GM20431 (cell line): ENCODE results near the gene PRPSAP1.

Source experiments
- in situ Hi-C: fragments of 300-500 bp; cut with MseI, MboI; formaldehyde crosslinking; loops from one replicate; pipeline ENCODE4 v1.15.0; 2020; ENCODE audit warnings: low sequenced_read_pairs; ENCODE audit not compliant: unreplicated experiment

Gene PRPSAP1

GRCh38 chr17:76333673-76334505 is 19.8 kb downstream of the PRPSAP1 start:
- in situ Hi-C loops = no loop called here

GRCh38 chr17:76331083-76331482 is 22.6 kb downstream of the PRPSAP1 start:
- in situ Hi-C loops = no loop called here

DNA sequence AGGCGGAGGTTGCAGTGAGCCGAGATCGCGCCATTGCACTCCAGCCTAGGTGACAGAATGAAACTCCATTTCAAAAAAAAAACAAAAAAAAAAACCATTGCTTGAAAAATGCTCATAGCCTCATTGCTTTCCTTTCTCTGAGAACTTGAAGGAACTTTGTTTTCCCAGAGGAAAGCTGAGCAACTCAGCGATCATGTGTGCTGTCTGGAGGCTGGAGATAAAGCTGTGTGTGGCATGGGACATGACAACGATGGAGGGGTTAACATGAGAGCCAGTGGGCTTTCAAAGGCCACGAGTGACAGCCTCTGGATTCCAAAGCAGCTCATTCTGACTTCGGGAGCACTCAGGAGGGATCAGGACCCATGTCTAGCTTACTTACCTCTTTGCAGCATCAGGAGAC is 24.1 kb downstream of the PRPSAP1 start:
- in situ Hi-C loops = no loop called here

GRCh38 chr17:76327696-76328095 is 26.0 kb downstream of the PRPSAP1 start:
- in situ Hi-C loops = no loop called here

DNA sequence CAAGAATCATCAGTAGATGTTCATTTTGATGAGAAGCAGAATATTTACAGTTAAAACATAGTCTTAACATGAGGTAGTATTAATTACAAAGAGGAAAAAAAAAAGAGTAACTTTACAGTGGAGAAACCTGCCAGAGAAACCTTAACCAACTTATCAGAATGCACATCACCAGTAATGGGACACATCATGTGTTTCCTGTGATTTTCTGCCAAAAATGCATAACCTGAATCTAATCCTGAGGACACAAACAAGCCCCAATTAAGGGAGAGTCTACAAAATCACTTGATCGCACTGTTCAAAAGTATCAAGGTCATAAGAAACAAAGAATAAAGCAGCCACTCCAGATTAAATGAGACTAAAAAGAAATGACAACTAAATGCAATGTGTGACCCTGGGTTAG is 27.4 kb downstream of the PRPSAP1 start:
- in situ Hi-C loops = no loop called here

DNA sequence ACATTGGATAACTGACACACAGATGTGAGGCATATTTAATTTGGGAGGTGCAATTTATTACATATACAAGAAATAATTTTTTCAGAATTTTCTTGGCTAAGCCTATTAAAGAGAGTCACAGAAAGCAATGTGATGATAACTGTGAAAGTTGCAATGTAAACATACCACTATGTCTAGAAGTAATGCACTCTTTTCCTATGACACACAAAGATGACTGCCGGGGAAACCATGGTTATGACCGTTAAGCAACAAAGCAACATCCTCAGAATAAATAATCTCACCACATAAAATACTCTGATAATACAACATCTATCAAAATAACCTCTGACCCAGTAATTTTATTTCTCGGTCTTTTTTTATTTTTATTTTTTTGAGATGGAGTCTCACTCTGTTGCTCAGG is 35.1 kb downstream of the PRPSAP1 start:
- in situ Hi-C loops = no loop called here

GRCh38 chr17:76317535-76317934 is 36.2 kb downstream of the PRPSAP1 start:
- in situ Hi-C loops = no loop called here

DNA sequence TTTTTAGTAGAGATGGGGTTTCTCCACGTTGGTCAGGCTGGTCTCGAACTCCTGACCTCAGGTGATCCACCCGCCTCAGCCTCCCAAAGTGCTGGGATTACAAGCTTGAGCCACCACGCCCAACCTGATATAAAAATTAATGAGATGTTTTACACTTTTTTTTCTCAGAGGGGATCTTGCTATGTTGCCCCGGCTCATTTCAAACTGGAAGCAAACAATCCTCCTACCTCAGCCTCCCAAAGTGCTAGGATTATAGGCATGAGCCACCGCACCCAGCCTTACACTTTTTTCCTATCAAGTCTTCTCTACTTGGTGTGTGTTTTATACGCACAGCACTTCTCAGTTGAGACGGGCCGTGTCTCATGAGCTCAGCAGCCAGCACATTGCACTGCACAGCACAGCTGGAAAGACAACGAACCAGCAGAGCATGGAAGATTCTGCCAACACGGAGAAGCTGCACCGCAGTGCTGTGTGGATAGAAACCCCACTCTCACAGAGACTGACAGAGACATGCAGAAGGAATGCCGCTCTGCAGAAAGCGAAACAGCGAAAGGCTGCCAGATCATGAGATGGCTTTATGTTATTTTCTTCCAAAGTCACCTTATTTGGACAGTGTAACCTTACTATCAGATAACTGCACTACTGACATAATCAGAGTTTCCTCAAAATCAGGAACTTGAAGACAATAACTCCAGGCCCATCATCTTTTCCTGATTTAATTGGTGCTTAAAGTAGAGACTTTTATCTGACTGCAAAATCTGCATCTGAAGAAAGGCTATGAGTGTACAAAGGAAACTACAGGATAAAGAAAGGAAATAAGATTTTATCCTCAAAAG is 39.1 kb downstream of the PRPSAP1 start:
- in situ Hi-C loops = no loop called here

DNA sequence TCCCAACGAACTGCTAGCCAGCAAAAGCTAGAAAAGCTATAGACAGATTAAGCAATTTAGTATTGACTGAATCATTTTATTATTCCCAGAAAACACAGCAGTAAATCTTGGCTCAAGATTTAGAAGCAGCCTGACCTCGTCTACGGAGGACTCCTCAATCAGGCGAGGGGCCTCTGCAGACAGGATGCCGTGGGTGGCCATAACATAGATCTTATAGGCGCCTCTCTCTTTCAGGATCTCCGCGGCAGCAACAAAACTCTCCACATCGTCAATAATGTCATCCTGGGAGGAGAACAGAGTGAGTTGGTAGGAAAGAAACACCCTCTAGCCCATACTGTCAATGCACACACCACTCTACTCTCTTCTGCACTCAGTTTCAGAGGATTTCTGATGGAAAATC is 41.0 kb downstream of the PRPSAP1 start:
- in situ Hi-C loops = no loop called here

DNA sequence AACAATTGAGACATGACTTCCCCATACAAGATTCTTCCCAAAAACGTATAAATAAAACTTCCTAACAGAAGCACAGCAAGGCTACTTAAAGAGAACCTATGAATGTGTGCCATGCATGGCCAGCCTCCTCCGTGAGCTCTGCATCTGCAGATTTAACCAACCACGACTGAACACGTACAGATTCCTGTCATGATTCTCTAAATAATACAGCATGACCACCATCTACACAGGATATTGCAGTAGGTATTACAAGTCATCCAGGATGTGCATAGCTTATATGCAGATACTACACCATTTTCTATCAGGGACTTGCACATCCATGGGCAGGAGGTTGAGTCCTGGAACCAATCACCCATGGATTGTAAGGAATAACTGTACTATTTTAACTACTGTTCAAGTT is 44.3 kb downstream of the PRPSAP1 start:
- in situ Hi-C loops = loop anchor here (5.0 kb wide), 1 partner anchor 88 kb away; no protein-coding TSS in a partner anchor

GRCh38 chr17:76307966-76308338 is 45.8 kb downstream of the PRPSAP1 start, which contains the start of gene QRICH2:
TSS of gene QRICH2 (minus strand) at chr17:76308276. CDS start at chr17:76307998, 278 bp downstream.
- in situ Hi-C loops = loop anchor here (5.0 kb wide), 1 partner anchor 89 kb away; no protein-coding TSS in a partner anchor

DNA sequence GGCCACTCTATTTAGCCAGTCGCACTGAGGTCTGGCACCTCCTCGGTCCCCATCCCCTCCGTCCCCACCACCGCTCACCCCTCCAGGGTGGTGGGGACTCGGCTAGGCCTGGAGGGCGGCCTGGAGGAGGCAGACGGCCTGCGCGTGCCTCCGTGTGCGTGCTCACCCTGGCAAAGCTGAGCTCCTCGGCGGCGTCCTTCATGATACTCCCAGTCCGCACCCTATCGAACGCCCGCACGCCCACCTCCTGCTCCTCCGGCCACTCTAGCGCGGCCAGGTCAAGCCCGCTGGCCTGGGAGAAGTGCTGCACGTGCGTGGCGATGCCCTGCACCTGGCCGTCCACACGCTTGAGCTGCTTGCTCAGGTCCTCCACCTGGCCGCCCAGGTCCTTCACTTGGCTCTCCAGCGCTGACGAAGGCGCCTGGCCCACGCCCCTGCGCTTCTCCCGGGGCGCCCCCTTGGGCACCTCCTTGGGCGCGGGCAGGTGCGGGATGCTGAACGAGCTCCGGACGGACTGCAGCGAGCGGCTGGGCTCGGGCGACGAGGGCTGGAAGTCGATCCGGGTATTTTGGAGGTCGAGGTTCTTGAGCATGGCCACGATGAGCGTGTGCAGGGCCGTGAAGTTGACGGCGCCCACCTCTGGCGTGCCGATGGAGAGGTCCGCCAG is 46.3 kb downstream of the PRPSAP1 start:
- in situ Hi-C loops = loop anchor here (5.0 kb wide), 1 partner anchor 90 kb away; no protein-coding TSS in a partner anchor

GRCh38 chr17:76305135-76305454 is 48.6 kb downstream of the PRPSAP1 start:
- in situ Hi-C loops = loop anchor here (5.0 kb wide), 1 partner anchor 92 kb away; no protein-coding TSS in a partner anchor

- in situ Hi-C loops = loop anchor here (5.0 kb wide), 1 partner anchor 93 kb away; no protein-coding TSS in a partner anchor
Observed at GRCh38 chr17:76304226-76305134, 49.2 kb downstream of the PRPSAP1 start.

DNA sequence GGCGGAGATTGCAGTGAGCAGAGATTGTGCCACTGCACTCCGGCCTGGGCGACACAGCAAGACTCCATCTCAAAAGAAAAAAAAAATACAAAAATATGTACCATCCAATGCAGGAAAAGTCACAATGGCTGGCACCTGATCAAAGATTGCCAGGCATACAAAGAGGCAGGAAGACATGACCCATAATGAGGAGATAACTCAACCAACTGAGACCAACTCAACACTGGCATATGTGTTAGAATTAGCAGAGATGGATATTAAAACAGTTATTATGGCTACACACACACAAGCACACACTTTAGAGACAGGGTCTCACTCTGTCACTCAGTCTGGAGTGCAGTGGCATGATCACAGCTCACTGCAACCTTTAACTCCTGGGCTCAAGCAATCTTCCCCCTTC is 56.3 kb downstream of the PRPSAP1 start:
- in situ Hi-C loops = loop anchor here (10.0 kb wide), 1 partner anchor 283 kb away; no protein-coding TSS in a partner anchor

GRCh38 chr17:76296889-76297288 is 56.8 kb downstream of the PRPSAP1 start:
- in situ Hi-C loops = loop anchor here (10.0 kb wide), 1 partner anchor 282 kb away; no protein-coding TSS in a partner anchor

- in situ Hi-C loops = loop anchor here (10.0 kb wide), 1 partner anchor 281 kb away; no protein-coding TSS in a partner anchor
Observed at GRCh38 chr17:76296186-76296585, 57.5 kb downstream of the PRPSAP1 start.

DNA sequence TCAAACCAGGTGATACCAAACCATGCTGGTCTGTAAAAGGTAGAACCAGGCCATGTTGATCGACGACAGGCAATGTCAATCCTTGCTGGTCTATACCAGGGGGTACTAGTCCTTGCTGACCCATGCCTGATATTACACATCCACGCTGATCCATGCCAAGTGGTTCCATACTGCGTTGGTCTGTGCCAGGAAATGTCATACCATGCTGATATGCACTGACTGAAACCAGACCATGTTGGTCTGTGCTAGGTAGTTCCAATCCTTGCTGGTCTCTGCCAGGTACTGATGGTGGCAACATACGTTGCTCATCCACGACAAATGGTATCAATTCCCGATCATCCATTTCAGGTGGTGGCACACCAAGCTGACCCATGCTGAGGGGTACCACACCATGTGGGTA is 60.6 kb downstream of the PRPSAP1 start:
- in situ Hi-C loops = loop anchor here (10.0 kb wide), 1 partner anchor 278 kb away; no protein-coding TSS in a partner anchor

- in situ Hi-C loops = loop anchor here (10.0 kb wide), 1 partner anchor 278 kb away; no protein-coding TSS in a partner anchor
Observed at GRCh38 chr17:76292567-76292966, 61.1 kb downstream of the PRPSAP1 start.
